Activated CD8-positive, alpha-beta memory T cell treated with anti-CD3 and anti-CD28 coated beads, Interleukin-2, amount 50 U/mL, for 4 hours (primary cell): ENCODE results near the gene FLACC1.
"Not testable (repeated sequence)": the region's sequence is repeated elsewhere in the genome, so short reads cannot be mapped to it uniquely, and the experiment has no call there.

ENCODE experiments used
- DNase-seq: peaks from one replicate; pipeline ENCODE4 v3.0.0-alpha.2; 2020

Gene FLACC1

GRCh38 chr2:201347138-201347537 lies 10.0 kb downstream of the FLACC1 start:
- no peak for DNase-seq

GRCh38 chr2:201345625-201346213 lies 11.4 kb downstream of the FLACC1 start:
- DNase-seq: no peak

GRCh38 chr2:201344663-201345366 lies 12.3 kb downstream of the FLACC1 start:
- DNase-seq: no peak

GRCh38 chr2:201343559-201343958 lies 13.6 kb downstream of the FLACC1 start:
- no peak for DNase-seq

- DNase-seq: no peak
These were observed 14.2 kb downstream of the FLACC1 start for GRCh38 chr2:201342923-201343322.

GRCh38 chr2:201329409-201329808 lies 27.7 kb downstream of the FLACC1 start:
- DNase-seq: no peak

- DNase-seq: no peak
These were observed 29.5 kb downstream of the FLACC1 start for GRCh38 chr2:201327678-201328077.

GRCh38 chr2:201322772-201323171 lies 34.4 kb downstream of the FLACC1 start:
- DNase-seq: no peak

- no peak for DNase-seq
These were observed 36.4 kb downstream of the FLACC1 start for GRCh38 chr2:201320701-201321100.

GRCh38 chr2:201320257-201320656 lies 36.9 kb downstream of the FLACC1 start:
- no peak for DNase-seq

GRCh38 chr2:201319511-201319910 lies 37.6 kb downstream of the FLACC1 start:
- no peak for DNase-seq

- no peak for DNase-seq
These were observed 43.8 kb downstream of the FLACC1 start for GRCh38 chr2:201313362-201313761.

GRCh38 chr2:201308914-201309313 lies 48.2 kb downstream of the FLACC1 start:
- DNase-seq: no peak

GRCh38 chr2:201307876-201308275 lies 49.3 kb downstream of the FLACC1 start:
- DNase-seq: no peak

- not testable (repeated sequence) for DNase-seq
These were observed 57.2 kb downstream of the FLACC1 start for GRCh38 chr2:201299929-201300328.

- no peak for DNase-seq
These were observed 58.6 kb downstream of the FLACC1 start for GRCh38 chr2:201298462-201299052.

GRCh38 chr2:201290457-201291148 lies 66.5 kb downstream of the FLACC1 start:
- DNase-seq: not testable (repeated sequence)

- no peak for DNase-seq
These were observed 71.6 kb downstream of the FLACC1 start for GRCh38 chr2:201285499-201285898.

- DNase-seq: no peak
These were observed 76.7 kb downstream of the FLACC1 start for GRCh38 chr2:201280191-201281040.

GRCh38 chr2:201279079-201279478 lies 78.1 kb downstream of the FLACC1 start:
- no peak for DNase-seq

- no peak for DNase-seq
These were observed 80.6 kb downstream of the FLACC1 start for GRCh38 chr2:201276511-201276910.

GRCh38 chr2:201275990-201276389 lies 81.2 kb downstream of the FLACC1 start:
- DNase-seq: no peak

GRCh38 chr2:201275069-201275468 lies 82.1 kb downstream of the FLACC1 start:
- DNase-seq: no peak
